ENCODE results near the gene PCGF3.
"Not testable (repeated sequence)": the region's sequence is repeated elsewhere in the genome, so short reads cannot be mapped to it uniquely, and the experiment has no call there.

The PCGF3 gene

DNA sequence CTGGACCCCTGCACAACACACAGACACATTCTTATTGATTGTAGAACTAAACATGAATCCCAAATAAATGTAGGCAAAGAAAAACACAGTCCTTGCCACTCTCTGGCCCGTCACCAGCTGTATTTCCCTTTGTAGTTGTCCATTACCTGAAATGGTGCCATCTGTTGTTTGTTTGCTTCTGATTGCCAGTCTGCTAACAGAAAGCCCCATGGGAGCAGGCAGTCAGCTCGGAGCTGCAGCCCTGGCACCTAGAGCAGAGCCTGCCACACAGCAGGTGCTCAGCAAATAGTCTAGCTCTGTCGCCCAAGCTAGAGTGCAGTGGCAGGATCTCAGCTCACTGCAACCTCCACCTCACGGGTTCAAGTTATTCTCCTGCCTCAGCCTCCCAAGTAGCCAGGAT lies 91.4 kb downstream of the PCGF3 start:
- no peak for DNase-seq (ENCODE audit: low spot score)

DNA sequence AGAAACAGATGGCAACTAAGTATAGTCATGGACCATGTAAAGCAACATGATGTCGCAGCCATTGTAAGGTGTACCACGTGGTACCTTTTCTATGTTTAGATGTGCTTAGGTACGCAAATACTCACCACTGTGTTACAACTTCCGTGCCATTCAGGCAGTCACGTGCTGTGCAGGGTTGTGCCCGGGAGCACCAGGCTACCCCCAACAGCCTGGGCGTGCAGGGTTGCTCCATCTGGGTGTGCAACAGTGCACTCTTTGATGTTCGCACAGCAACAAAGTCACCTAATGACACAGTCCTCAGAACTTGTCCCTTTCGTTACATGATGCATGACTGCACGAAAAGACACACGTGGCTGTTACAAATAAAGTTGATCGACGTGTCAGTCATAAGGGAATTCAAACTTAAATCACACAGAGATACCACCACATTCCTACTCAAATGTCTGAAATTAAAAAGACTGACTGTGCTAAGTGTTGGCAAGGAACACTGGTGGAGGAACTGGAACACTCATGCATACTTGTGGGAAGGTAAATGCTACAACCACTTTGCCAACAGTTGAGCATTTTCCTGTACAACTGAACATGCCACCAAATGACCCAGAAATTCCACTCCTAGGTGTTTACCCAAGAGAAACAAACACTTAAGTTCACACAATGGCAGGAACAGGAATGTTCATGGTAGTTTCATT lies 95.9 kb downstream of the PCGF3 start:
- DNase-seq (ENCODE audit: low spot score), result no peak

DNA sequence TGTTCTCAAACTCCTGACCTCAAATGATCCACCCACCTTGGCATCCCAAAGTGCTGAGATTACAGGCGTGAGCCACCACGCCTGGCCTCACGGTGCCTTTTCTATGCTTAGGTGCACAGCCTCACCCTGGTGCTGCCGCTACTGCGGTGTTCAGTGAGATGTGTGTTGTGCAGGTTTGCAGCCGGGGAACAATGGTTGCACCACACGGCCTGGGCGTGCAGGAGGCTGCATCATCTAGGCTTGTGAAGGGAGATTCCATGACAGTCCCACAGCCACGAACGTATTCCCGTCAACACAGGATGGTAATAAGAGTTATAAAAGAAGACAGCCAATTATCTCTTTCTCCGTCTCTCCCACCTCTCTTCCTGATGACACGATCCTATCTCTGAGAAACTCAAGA lies 98.3 kb downstream of the PCGF3 start:
- DNase-seq (ENCODE audit: low spot score), result no peak

- DNase-seq (ENCODE audit: low spot score), result no peak
These were observed 99.2 kb downstream of the PCGF3 start for GRCh38 chr4:804804-805203.

DNA sequence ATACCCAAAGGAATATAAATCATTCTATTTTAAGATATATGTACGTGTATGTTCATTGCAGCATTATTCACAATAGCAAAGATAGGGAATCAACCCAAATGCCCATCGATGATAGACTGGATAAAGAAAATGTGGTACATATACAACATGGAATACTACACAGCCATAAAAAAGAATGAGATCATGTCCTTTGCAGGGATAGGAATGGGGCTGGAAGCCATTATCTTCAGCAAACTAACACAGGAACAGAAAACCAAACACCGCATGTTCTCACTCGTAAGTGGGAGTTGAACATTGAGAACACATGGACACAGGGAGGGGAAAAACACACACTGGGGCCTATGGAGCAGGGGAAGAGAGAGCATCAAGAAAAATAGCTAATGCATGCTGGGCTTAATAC lies 101.3 kb downstream of the PCGF3 start:
- not testable (repeated sequence) for DNase-seq (ENCODE audit: low spot score)

DNA sequence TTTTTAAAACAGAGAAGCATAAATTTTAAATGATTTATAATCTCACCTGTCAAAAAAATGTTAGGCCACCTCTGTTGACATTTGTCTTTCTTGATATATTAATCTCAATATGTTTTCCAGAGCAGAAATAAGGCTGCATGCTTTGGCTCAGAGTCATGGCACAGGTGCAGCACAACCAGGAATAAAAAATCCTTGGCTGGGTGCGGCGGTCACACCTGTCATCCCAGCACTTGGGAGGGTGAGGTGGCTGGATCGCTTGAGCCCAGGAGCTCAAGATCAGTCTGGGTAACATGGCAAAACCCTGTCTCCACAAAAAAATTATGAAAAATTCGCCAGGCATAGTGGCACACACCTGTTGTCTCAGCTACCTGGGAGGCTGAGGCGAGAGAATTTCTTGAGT lies 102.2 kb downstream of the PCGF3 start:
- DNase-seq (ENCODE audit: low spot score), result no peak

GRCh38 chr4:808860-809570 lies 103.4 kb downstream of the PCGF3 start:
- no peak for DNase-seq (ENCODE audit: low spot score)

GRCh38 chr4:813900-814299 lies 108.3 kb downstream of the PCGF3 start:
- no peak for DNase-seq (ENCODE audit: low spot score)

DNA sequence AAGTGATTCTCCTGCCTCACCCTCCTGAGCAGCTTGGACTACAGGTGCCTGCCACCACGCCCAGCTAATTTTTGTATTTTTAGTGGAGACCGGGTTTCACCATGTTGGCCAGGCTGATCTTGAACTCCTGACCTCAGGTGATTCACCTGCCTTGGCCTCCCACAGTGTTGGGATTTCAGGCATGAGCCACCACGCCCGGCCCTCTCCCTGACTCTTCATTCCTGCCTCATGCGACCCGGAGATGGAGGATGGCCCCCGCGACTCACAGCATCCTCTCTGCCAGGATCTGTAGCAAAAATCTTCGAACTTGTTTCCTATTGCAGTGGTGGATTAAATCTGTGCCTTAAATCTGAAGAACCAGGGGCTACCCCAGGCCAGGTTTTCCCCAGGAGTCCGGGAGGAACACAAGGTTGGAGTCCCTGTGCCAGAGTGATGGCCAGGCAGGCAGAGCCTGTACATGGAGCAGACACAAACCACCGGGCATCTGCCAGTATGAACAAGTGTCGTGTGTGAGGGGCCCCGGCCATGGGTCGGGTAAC lies 108.7 kb downstream of the PCGF3 start:
- no peak for DNase-seq (ENCODE audit: low spot score)

DNA sequence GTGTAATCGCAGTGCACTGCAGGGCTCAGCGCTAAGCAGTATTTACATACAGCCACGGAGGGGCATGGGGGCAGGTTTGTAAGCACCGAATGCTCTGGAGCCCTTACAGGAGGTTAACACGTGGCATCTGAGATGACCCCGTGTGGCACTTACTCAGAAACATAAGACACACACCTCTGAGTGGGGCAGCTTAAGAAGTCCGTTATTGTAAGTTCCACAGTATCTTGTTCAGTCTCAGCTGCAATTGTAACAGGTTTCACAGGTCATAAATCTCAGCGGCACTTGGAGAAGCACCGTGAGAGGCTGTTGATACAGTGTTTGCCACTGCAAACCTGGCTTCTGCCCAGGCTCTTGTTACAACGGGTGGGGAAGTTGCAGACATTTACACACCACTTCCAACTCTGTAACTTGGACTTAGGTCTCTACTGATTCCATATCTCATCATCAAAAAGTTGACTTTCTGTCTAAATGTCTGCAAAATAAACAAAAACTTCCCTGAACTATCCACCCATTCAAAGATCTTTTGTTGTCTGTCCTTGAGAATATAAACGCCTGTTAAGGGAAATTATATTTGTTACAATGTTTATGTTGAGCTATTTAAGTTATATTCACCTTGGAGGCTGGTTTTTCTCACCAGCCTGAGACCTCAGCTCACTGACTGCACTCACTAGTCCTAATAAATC lies 110.0 kb downstream of the PCGF3 start:
- DNase-seq (ENCODE audit: low spot score), result peak; percentile 82

DNA sequence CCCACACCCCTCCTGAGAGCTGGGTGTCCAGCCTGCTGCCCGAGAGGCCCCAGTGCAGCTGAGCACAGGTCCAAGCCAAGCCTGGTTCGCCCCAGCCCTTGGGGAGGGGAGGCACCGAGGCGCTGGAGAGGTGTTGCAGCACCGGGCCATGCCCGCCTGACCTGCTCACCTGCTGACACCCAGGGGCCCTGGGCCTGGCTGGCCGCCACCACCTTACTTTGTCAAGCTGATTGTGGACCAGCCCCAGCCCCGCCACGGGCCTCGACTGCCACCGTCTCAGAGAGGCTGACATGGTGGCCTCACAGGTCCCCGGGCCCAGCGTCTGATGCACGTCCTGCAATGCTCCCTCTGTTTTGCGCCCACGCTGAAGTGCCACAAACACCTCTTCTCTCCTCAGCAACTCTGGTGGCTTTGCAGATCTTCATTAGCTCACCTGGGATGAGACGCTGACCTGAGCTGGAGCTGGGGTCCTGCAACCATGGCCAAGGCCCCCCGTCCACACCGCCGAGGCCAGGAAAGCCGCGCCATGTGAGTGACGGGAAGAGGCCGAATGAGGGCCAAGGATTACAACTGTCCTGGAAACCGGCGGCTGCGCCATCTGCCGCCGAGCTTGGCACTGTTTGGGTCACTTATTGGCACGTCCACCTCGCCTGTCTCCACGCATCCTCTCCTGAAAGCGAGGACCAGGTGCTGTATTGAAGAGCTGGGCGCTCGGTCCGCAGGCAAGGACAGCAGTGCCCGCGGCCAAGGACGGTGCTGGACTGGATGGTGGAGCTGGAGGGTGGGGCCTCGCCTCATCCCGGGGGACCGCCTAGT lies 112.7 kb downstream of the PCGF3 start:
- no peak for DNase-seq (ENCODE audit: low spot score)

DNA sequence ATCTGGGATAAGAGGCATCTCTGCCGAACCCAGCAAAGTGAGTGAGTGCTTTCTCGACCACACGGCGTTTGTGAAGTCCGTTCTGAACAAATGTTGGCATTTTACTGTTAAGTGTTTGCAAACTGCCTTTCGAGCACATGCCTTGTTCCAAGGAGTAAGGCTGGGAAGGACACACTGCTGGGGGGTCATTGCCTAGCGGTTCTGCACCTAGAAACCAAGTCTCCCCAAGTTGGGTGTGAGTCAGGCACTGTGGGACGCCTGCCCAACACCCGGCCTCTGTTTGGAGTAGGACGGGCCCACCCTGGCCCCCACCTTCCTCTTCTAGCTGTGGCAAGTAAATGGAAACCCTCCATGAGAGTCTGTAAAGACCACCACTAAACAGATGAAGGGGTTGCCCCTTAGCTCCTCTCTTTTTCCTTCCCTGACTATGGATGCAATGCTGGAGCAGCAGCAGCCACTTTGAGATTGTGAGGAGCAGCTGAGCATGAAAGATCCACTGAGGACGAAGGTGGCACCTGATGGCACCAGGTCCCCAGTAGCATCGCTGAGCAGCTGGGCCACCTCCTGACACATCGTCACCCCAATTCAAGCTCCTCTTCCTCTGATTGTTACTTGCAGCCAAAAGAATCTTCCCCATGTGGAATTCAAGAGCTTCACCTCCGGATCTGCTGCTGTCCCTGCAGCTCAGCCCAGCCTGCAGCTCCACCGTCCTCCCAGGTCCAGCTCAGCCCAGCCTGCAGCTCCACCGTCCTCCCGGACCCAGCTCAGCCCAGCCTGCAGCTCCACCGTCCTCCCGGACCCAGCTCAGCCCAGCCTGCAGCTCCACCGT lies 114.0 kb downstream of the PCGF3 start:
- no peak for DNase-seq (ENCODE audit: low spot score)

Measured in HuH-7.5 (cell line).